BLaER1 (cell line): ENCODE data around the gene AQP6.

Source experiments
- H3K27ac ChIP-seq: shearing (Covaris generic); formaldehyde crosslinking; 2 replicates; pipeline ENCODE4 v1.8.1; 2022
- H3K27me3 ChIP-seq: shearing (Covaris generic); formaldehyde crosslinking; 2 replicates; pipeline ENCODE4 v1.8.1; 2022
- H3K36me3 ChIP-seq: shearing (Covaris generic); formaldehyde crosslinking; 2 replicates; pipeline ENCODE4 v1.8.1; 2022
- H3K4me1 ChIP-seq: shearing (Covaris generic); formaldehyde crosslinking; 2 replicates; pipeline ENCODE4 v1.8.1; 2022
- H3K4me2 ChIP-seq: shearing (Covaris generic); formaldehyde crosslinking; 2 replicates; pipeline ENCODE4 v1.8.1; 2022
- H3K4me3 ChIP-seq: shearing (Covaris generic); formaldehyde crosslinking; 2 replicates; pipeline ENCODE4 v1.8.1; 2022
- H3K9ac ChIP-seq: shearing (Covaris generic); formaldehyde crosslinking; 2 replicates; pipeline ENCODE4 v1.8.1; 2022
- H3K9me3 ChIP-seq: shearing (Covaris generic); formaldehyde crosslinking; 2 replicates; pipeline ENCODE4 v1.8.1; 2022
- H4K20me1 ChIP-seq: shearing (Covaris generic); formaldehyde crosslinking; 2 replicates; pipeline ENCODE4 v1.8.1; 2022
- Cebpa-rat ChIP-seq: shearing (Covaris generic); IDR thresholded peaks from 2 replicates; pipeline ENCODE4 v1.8.1; 2022

Gene AQP6, protein sequence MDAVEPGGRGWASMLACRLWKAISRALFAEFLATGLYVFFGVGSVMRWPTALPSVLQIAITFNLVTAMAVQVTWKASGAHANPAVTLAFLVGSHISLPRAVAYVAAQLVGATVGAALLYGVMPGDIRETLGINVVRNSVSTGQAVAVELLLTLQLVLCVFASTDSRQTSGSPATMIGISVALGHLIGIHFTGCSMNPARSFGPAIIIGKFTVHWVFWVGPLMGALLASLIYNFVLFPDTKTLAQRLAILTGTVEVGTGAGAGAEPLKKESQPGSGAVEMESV

DNA sequence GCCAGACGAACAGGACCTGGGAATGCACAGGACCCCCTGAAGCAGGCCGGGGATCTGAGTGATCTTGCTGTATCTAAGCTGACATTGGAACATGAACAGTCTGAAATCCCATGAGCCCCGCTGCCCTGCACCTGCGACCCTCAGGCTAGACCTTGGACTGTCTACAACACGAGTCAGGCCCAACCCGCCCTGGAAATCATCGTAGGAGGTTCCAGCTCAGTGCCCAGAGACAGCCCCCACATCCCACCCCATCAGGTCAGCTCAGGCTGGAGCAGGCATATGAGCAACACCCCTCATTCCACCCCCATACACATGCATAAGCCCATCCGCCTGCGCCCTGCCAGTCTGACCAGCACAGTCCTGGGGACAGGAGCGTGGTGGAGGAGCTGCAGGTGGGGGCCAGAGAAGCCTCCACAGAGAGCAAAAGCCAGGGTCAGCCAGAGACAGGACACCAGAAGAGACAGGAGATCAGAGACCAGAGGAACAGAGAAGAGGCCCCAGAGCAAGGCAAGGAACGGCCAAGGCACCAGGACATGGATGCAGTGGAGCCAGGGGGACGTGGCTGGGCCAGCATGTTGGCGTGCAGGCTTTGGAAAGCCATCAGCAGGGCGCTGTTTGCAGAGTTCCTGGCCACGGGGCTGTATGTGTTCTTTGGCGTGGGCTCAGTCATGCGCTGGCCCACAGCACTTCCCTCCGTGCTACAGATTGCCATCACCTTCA, at the start of gene AQP6:
Gene AQP6, plus strand, starts transcription at position 307 of the 720 bp plus-strand sequence. Its CDS starts 227 bp downstream, at position 534.
- Histone ChIP-seq H3K9ac (no peak within 1 kb of the TSS), H3K27me3 (peaks cover 16% of the 10 kb centered on the region), H3K9me3 (no peaks in the 10 kb centered on the region), H3K4me3 (no peak within 1 kb of the TSS), H3K36me3 (no peaks in the 10 kb centered on the region), H3K4me1 (peaks cover 29% of the 10 kb centered on the region), H3K4me2 (no peak within 1 kb of the TSS; the same call in 1 of the 2 replicates), H4K20me1 (no peaks in the 10 kb centered on the region), H3K27ac (no peak within 1 kb of the TSS)
- TF ChIP-seq Cebpa-rat: no peak

DNA sequence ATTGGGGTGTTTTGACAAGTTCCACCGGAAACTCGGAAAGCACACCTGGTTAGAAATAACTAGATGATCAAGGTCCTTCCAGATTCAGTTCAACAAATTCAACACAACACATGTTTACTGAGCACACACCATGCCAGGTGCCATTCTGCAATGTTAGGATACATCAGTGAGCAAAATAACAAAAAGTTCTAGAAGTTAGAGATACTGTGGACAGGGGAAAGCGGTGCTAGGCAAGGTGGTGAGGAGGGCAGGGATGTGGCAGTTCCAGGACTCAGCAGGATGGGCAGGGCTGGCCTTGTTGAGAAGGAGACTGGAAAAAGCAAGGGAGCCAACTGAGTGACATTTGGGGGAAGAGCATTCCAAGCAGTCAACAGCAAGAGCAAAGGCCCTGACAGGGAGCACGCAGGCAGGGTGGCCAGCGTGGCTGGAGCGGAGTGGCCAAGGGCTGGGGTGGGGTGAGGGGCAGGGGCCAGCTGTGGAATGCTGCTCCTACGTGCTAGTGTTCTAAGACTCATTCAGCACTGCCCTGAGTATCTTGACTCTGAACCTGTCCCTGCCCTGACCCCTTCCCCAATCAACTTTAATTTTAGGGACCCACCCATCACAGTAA, 49.6 kb upstream of the AQP6 start:
- H3K4me1 ChIP-seq: no peaks in the 10 kb centered on the region
- H3K9ac ChIP-seq: no peak overlapping the region
- no peaks in the 10 kb centered on the region for H4K20me1 ChIP-seq
- TF ChIP-seq Cebpa-rat: no peak
- H3K27ac ChIP-seq: no peak overlapping the region
- H3K27me3 ChIP-seq: no peaks in the 10 kb centered on the region
- no peak overlapping the region for H3K4me3 ChIP-seq
- H3K9me3 ChIP-seq: no peaks in the 10 kb centered on the region
- no peaks in the 10 kb centered on the region for H3K36me3 ChIP-seq
- no peak overlapping the region for H3K4me2 ChIP-seq

DNA sequence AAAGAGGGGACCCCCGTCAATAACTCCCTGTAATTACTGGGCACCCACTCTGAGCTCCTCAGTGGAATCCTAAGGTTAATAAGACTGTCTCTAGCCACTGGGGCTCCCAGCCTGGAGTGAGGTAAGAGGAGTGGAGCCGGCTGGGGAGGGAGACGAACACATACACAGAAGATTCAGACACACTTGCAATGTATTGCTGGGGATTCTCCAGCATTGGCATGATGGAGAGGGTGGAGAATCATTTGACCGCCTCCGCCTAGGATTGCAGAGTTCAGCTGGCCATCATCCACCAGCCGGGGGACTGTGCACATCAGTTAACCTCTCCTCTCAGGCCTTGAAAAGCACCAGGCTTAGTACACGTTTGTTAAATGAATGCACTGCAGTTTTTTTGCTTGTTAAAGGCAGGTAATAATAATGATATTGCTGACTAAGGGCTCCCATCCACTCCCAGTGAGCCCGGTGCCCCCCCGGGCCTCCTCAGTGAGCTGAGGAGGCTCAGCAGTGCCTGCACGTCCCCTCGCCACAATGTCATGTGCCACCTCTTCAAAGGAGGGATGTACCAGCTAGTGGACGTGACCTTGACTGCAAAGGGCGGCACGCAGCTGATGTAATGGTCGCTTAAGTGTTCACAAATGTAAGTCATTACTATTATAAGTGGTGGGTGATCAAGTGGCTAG, 48.7 kb upstream of the AQP6 start:
- H3K27ac ChIP-seq: no peak overlapping the region
- H3K4me1 ChIP-seq: no peaks in the 10 kb centered on the region
- no peak for TF ChIP-seq Cebpa-rat
- H3K4me2 ChIP-seq: no peak overlapping the region
- no peaks in the 10 kb centered on the region for H3K9me3 ChIP-seq
- no peak overlapping the region for H3K4me3 ChIP-seq
- no peaks in the 10 kb centered on the region for H3K36me3 ChIP-seq
- H3K9ac ChIP-seq: no peak overlapping the region
- no peaks in the 10 kb centered on the region for H3K27me3 ChIP-seq
- H4K20me1 ChIP-seq: no peaks in the 10 kb centered on the region

DNA sequence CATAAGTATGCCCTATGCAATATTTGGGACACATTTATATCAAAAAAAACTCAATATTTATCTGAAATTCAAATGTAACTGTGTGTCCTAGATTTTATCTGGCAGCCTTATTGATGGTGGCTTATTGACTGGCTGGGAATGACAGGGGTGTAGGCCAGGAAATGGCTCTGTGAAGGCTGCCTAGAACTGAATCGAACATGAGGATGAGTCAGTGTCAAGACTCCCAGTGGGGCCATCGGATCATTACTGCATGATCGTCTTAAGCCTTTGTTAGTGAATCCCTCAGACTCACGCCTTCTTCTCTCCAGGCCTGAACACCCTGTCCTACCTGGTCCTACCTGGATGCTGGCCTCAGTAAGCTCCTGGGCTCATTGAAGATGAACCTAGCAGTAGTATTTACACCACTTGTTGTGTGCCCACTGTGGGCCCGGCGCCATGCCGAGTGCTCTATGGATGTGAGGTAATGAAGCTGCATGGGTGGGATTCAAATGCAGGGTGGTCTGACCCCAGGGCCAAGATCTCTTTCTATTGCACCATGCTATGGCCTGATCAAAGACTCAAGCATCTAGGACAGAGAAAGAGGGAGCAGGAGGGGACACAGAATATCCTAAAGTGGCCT, 48.0 kb upstream of the AQP6 start:
- Histone ChIP-seq H3K4me3 (no peak overlapping the region), H4K20me1 (no peaks in the 10 kb centered on the region), H3K27me3 (no peaks in the 10 kb centered on the region), H3K4me1 (no peaks in the 10 kb centered on the region), H3K4me2 (no peak overlapping the region), H3K9me3 (no peaks in the 10 kb centered on the region), H3K27ac (no peak overlapping the region), H3K36me3 (no peaks in the 10 kb centered on the region), H3K9ac (no peak overlapping the region)
- TF ChIP-seq Cebpa-rat: no peak

DNA sequence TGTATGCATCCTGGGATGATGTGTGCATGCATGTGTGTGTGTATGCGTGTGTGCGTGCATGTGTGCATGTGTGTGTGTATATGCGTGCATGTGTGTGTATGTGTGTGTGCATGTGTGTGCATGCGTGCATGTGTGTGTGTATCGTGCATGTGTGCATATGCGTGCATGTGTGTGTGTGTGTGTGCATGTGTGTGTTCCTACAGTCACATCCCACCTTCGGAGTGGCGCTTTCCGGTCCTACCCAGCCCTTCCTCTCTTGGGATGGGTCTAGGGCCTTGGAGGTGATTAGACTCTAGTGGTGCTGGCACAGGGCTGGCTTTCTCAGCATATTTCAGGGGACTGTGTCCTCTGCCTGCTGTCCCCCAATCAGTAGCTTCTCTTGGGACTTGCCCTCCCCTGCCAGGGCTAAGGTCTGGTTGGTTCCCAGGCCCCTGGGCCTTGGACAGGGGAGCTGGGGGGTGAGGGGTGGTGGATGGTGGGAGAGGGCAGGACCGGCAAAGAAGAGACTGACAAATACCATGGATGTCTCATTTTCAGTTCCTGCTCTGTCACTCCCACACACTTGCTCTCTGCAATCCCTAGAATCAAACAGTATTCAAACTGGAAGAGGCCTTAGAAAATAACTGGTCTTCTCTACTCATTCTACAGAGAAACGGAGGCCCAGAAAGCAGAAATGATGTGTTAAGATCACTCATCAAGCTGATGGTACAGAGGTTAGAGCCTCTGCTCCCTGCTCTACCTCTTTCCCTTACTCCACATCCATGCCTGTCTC, 47.1 kb upstream of the AQP6 start:
- Histone ChIP-seq H3K27ac (no peak overlapping the region), H3K36me3 (no peaks in the 10 kb centered on the region), H3K4me2 (no peak overlapping the region), H3K9me3 (no peaks in the 10 kb centered on the region), H4K20me1 (no peaks in the 10 kb centered on the region), H3K27me3 (no peaks in the 10 kb centered on the region), H3K9ac (no peak overlapping the region), H3K4me3 (no peak overlapping the region), H3K4me1 (no peaks in the 10 kb centered on the region)
- no peak for TF ChIP-seq Cebpa-rat

DNA sequence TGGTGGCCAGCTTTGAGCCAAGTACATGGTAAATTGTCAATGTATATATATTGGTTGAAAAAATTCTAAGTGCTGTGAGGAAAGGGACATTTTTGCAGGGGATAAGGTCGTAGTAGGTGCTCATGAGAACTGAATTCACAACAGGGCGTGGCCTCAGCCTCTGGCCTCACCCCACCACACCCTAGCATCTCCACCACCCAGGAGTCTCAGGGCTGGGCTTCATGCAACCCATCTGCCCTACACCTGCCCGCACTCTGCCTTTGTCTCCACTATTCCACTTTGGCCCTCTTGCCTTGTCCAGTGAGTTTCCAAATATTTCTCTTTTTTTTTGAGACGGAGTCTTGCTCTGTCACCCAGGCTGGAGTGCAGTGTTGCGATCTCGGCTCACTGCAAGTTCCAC, 44.3 kb upstream of the AQP6 start:
- Histone ChIP-seq H3K4me3 (no peak overlapping the region), H4K20me1 (no peaks in the 10 kb centered on the region), H3K9me3 (no peaks in the 10 kb centered on the region), H3K4me2 (no peak overlapping the region), H3K4me1 (no peaks in the 10 kb centered on the region), H3K9ac (no peak overlapping the region), H3K27ac (no peak overlapping the region), H3K27me3 (no peaks in the 10 kb centered on the region), H3K36me3 (no peaks in the 10 kb centered on the region)
- TF ChIP-seq Cebpa-rat: no peak

DNA sequence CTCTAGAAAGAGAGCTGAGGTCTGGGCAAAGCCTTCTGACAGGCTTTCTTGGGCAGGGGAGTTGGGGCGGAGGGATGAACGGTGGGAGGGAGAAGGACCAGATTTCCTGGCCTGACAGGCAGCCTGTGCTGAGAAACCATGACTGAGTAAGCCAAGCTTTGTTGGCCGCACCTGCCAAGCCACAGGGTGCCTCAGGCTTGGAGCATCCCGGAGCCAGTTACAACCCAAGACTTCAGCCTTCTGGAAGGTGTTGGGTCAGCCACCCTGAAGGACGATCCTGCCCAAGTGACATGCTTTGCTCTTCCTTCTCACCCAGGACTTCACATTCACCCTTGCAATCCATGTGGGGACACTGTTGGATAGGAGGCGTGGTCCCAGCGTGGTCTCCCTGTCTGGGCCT, 43.2 kb upstream of the AQP6 start:
- Histone ChIP-seq H3K4me2 (no peak overlapping the region), H3K4me3 (no peak overlapping the region), H3K4me1 (no peaks in the 10 kb centered on the region), H4K20me1 (no peaks in the 10 kb centered on the region), H3K9ac (no peak overlapping the region), H3K36me3 (no peaks in the 10 kb centered on the region), H3K27ac (no peak overlapping the region), H3K27me3 (no peaks in the 10 kb centered on the region), H3K9me3 (no peaks in the 10 kb centered on the region)
- no peak for TF ChIP-seq Cebpa-rat

DNA sequence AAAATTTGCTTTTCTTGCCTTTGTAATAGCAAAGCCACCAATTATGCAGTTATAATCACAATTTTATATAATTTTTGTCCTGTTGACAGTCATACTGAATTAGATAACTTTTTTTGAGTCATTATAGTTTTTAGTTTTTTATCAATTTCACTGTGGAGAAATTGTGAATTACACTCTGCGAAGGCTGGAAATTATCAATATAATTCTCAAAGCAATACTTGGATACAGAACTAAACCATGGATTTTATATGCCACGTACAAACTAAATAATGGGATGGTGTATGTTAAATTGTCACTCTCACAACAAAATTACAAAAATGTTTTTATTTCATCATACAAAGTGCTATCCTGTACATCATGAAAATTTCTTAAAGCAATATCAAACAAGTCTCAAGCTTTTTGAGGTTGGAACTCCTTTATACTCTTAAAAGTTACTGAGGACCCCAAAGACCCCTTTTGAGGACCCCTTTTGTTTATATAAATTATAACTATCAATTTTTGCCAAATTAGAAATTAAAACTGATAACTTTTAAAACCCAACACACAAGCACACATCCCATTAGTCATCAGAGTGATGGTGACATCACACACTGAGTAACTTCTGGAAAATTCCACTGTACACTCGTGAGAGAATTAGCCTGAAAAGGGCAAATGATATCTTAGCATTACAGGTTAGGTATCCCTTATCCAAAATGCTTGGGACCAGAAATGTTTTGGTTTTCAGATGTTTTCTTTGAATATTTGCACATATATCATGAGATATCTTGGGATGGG, 42.0 kb upstream of the AQP6 start:
- Histone ChIP-seq H4K20me1 (no peaks in the 10 kb centered on the region), H3K27ac (no peak overlapping the region), H3K4me1 (no peaks in the 10 kb centered on the region), H3K9me3 (no peaks in the 10 kb centered on the region), H3K36me3 (no peaks in the 10 kb centered on the region), H3K4me2 (no peak overlapping the region), H3K4me3 (no peak overlapping the region), H3K9ac (no peak overlapping the region), H3K27me3 (no peaks in the 10 kb centered on the region)
- TF ChIP-seq Cebpa-rat: no peak

DNA sequence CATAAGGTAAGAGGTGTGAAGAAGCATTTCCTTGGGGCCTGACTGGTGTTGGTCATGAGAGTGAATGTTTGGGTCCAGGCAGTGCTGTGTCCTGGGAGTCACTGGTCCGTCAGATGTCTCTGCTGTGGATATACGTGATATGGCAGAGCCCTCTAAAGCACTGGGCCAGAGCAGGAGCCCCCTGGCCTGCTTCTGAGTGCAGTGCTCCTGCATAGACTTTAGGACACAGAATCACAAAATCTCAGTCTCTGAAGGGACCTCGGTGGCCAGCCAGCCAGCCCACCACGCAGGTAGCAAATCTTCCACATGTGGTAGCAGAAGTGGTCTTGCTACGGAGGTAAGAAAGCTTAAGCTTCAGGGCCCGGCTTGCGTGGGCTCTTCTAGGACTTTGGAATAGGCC, 40.7 kb upstream of the AQP6 start:
- no peaks in the 10 kb centered on the region for H4K20me1 ChIP-seq
- no peaks in the 10 kb centered on the region for H3K27me3 ChIP-seq
- no peaks in the 10 kb centered on the region for H3K36me3 ChIP-seq
- TF ChIP-seq Cebpa-rat: no peak
- no peaks in the 10 kb centered on the region for H3K4me1 ChIP-seq
- H3K4me3 ChIP-seq: no peak overlapping the region
- no peaks in the 10 kb centered on the region for H3K9me3 ChIP-seq
- H3K4me2 ChIP-seq: no peak overlapping the region
- H3K9ac ChIP-seq: no peak overlapping the region
- H3K27ac ChIP-seq: no peak overlapping the region
